SH-SY5Y (cell line): Measurements from ENCODE around the gene ALPI.

Experiments used
- GATA2 ChIP-seq: IDR thresholded peaks from 2 replicates; pipeline ENCODE4 v1.6.1; 2011; ENCODE audit warnings: mild to moderate bottlenecking, low read depth, low read length
- GATA3 ChIP-seq: IDR thresholded peaks from 2 replicates; pipeline ENCODE4 v1.6.1; 2011; ENCODE audit warnings: low read depth, mild to moderate bottlenecking, low read length, moderate library complexity

GRCh38 chr2:232418056-232418455 lies 37.9 kb upstream of the ALPI start:
- no peak for TF ChIP-seq GATA2
- no peak for TF ChIP-seq GATA3
